Activated CD4-positive, alpha-beta T cell treated with anti-CD3 and anti-CD28 coated beads for 24 hours (primary cell): ENCODE data around the gene FBLL1.
"Not testable (repeated sequence)": the region's sequence is repeated elsewhere in the genome, so short reads cannot be mapped to it uniquely, and the experiment has no call there.

Experiments
- DNase-seq, 2 donors: peaks; one replicate each; pipeline ENCODE4 v3.0.0-alpha.2; 2020; ENCODE audit warnings: low read depth in 2 of 2

Gene FBLL1

DNA sequence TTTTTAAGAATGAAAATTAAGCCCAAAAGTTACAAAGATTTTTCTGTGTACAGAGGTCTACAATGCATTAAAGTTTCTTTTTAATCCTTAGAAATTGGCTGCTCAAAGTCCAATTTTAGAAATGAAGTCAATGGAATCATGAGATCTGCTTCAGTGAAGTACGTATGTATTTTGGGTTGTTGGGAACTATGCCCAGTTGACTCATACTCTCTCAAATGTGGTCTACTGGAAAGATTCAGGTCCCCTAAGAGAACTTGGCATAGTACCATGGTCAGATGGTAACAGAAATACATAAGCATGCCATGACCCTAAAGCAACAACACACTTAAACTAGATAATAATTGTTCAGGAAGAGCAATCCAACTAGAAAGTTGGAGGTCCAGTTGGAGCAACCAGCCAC is 23.0 kb downstream of the FBLL1 start:
- DNase-seq = no peak

DNA sequence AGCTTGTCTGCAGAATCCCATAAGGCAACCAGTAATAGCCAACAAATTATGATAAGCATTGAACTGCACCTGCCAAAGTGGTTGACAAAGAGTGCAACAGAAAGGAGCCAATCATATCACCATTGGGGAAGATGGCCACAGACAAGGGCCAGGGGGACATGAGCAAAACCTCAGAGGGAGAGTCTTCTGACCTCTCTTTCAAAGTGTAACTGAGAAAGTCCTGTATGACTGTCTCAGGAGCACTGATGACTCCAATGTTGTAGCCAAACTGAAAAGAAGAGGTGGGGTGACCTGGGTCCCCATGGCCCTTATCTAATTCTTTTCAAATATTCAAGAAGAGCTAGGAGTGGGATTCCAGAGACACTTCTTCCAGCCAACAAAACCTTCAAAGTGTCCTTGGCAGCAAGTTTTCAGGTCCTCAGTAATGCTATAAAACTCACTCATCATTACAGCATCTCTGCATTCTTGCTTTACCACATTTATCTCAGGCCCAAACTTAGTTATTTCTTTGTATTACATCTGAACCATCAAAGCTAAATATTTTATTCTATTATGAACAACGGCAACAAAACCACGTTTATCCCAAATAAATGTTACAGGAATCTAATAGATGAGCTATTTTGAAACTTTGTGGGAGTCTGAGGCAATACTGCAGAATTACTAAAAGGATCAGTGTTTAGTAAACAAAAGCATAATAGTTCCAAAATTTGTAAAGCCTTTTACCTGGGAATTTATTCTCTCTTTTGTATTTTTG is 24.4 kb downstream of the FBLL1 start:
- no peak for DNase-seq

DNA sequence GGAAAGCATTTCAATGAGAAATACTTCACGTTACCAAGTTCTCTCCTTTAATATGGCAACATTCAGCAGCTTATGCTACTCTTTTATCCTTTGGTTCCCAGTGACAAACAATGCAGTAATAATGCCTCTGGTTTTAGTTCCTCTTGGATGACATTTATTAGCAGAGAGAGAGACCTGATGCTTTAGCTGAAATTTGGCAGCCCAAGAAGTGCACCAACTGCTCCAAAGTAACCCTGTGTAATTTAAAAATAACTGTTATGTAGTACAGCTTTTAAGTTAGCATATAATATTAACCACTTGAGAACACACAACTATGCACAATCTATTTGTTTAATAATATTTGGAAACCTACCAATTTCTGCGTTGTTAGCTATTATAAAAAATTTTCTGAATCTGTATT is 28.3 kb downstream of the FBLL1 start:
- DNase-seq = no peak

DNA sequence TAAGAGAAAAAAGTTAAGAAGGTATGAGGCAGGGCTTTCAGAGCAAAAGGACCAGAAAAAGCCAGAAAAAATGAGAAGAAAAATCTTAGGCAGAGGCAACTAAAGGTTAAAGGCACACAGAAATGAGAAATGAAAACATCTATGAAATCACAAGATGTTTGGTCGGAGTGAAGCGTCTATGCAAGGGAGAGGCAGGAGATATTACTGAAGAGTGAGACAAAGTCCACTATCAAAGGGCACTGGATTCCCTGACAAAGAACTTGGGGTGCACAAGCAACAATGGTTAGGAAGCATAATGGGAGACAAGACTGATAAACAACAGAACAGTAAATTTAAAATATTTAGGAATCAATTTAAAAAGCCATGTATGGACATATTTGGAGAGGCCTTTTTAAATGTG is 33.2 kb downstream of the FBLL1 start:
- no peak for DNase-seq

DNA sequence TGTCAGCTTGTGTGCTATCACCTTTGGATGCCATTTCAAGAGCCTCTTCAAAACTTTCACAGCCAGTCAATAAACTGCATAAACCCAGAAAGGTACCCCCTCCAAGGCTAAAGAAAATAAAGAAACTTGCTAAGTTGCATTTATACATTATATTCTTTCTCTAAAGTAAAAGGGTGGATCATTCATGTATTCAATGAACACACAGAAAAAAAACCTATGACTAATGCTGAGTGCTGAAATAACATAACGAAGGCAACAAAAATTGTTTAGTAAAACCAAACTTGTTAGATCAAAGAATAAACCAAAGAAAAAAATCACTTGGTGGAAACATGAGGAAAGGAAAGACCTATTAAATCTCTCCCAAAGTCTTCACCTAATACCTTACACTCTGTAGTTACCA is 34.9 kb downstream of the FBLL1 start:
- DNase-seq = no peak

DNA sequence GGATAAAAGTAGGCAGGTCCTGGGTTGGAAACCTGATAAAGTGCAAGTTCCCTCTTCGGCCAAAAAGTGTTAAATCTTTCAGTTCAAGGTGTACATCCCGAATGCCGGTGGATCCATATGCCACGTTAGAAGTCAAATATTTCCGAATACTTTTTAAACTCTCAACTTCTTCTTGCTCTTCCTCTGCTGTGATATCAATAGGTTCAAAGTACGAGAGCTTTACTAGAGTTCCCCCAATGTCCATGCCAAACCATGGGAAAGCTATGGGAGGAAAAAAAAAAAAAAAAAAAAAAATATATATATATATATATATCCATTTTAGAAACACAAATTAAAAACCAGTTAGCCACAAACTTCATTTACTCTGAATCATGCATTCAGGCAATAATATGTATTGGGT is 39.6 kb downstream of the FBLL1 start:
- no peak for DNase-seq

DNA sequence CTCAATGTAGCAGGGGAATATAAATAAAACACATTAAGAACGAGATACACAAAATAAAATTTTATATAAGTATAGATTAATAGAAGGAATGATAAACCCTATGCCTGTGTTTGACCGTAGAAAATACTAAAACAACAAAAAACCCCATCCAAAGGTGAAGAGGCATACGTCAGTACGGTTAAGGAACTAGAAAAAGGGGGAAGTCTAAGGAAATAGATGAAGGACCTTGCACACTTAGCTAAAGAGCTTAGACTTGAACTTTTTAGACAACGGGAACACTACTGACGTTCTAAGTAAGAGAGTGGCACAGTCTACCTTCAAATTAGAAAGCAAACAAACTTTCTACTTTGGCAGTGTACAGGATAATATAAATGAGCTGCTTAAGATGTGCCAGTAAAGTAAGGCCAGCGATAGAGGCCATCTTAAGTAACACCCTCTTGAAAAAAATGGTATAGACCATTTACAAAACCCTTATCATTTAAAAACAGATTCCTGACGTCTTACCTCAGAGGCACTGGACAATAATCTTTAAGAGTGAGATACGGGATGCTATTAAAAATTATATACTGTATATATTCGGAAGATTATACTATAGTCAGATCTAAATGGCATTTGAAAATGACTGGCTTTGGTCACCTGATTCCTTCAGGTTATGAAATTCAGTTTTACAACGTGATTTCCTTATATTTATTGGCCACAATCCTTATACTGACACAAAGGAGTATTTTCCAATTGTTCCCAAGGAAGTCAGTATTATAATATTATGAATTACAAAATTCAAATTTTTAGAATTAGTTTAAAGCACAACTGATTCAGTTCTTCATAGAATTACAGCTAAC is 41.6 kb downstream of the FBLL1 start:
- no peak for DNase-seq

DNA sequence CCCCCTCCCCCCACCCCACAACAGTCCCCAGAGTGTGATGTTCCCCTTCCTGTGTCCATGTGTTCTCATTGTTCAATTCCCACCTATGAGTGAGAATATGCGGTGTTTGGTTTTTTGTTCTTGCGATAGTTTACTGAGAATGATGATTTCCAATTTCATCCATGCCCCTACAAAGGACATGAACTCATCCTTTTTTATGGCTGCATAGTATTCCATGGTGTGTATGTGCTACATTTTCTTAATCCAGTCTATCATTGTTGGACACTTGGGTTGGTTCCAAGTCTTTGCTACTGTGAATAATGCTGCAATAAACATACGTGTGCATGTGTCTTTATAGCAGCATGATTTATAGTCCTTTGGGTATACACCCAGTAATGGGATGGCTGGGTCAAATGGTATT is 44.6 kb downstream of the FBLL1 start:
- DNase-seq = not testable (repeated sequence)

DNA sequence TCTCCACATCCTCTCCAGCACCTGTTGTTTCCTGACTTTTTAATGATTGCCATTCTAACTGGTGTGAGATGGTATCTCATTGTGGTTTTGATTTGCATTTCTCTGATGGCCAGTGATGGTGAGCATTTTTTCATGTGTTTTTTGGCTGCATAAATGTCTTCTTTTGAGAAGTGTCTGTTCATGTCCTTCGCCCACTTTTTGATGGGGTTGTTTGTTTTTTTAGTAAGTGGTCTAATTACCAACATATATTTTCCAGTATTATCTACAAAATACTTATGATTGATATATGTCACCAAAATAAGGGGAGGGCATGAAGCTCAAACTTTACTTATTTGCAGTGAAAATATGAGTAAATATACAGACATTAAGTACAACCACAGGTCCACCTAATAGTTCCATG is 45.1 kb downstream of the FBLL1 start:
- DNase-seq = not testable (repeated sequence)

DNA sequence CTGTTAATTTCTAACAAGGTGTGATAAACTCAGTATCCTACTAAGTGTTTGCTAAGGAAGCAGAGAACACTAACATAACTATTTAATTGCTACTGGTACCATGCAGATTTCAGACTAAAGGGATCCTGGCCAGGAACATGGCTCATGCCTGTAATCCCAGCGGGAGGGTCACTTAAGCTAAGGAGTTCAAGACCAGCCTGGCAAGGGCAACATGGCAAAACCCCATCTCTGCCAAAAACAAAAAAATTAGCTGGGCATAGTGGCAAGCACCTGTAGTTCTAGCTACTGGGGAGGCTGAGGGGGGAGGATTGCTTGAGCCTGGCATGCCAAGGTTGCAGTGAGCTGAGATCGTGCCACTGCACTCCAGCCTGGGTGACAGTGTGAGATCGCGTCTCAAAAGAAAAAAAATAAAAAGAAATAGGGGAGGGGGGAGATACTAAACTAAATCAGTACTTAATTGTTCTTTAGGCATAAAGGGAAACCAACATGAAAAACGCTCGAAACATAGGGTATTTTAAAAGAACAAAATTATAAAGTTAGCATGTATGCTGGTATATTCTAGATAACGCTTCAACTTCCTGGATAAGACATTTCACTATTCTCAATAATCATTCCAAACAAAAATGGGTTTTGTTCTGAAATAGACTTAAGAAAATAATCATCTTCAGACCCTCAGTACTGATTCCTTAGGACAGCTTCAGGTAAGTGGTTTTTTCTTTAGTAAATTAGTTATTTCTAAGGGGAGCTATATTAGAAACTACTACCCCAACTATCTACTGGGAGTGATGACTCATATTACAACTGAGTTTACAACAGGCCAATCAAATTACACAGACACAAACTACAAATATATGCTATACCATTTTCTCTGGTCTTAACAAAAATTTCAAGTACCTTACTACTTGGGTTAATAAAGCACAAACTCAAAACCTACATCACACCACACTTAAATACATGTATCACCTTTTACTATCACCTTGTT is 46.6 kb downstream of the FBLL1 start:
- DNase-seq = no peak

DNA sequence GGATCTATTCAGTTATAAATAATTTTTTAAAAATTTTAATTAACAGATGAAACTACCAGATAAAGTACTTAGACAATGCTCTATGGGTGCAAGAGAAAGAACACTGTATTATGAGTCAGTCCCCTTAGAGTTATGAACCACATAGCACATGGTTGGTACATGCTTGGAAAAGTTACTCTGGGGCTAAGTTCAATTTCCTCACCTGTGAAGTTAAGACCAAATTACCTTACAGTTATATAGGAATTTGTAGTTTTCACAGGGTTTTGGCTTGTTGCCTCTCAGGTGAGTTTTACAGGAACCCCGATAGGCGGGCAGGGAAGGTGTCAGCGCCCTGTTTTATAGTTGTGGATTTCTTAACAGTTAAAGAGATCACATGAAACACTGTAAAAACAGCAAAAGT is 48.9 kb downstream of the FBLL1 start:
- no peak for DNase-seq

DNA sequence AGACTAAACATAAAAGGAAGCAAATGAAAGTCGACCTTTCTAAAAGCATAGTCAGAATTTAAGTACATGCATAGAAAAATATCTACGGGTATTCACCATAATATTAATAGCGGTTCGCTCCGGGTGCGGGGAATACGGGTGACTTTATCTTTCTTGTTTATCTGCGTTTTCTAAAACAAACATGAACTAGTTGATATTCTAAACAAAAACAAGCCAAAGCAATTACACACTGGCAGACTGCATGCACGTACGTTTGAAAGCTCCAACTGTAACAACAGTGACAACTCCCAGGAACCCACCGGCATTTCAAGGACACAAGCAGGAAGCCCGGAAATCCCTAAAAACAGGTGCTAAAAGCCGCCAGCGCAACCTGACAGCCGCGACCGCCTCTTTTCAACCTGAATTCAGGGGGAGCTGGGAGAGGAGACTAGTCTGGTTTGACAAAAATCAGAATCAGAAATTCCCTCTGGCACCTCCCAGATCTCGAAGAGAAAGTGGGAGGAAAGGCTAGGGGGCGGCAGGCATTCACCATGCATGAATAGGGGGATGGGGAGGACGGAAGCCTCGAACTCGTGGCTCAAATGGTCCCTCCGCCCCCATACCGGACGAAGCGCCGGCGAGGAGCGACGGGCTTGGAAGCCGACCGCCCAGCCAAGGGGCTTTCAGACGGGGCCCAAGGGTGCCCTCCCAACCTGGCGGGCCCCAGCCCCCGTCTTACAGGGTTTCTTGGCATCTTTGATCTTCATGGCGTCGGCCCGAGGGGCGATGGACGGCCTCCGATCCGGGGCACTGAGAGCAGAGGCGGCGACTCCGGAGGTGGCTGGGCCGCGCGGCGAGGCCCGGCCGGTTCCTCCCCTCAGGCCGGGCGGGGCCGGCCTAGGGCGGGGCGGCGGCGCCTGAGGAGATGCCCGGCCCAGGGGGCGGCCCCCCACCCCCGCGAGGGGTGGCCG is 49.7 kb downstream of the FBLL1 start, which contains the start of gene PANK3:
Gene PANK3, minus strand, starts transcription at position 831 of the 950 bp plus-strand sequence. Its CDS starts 85 bp downstream, at position 746.
- no peak for DNase-seq

DNA sequence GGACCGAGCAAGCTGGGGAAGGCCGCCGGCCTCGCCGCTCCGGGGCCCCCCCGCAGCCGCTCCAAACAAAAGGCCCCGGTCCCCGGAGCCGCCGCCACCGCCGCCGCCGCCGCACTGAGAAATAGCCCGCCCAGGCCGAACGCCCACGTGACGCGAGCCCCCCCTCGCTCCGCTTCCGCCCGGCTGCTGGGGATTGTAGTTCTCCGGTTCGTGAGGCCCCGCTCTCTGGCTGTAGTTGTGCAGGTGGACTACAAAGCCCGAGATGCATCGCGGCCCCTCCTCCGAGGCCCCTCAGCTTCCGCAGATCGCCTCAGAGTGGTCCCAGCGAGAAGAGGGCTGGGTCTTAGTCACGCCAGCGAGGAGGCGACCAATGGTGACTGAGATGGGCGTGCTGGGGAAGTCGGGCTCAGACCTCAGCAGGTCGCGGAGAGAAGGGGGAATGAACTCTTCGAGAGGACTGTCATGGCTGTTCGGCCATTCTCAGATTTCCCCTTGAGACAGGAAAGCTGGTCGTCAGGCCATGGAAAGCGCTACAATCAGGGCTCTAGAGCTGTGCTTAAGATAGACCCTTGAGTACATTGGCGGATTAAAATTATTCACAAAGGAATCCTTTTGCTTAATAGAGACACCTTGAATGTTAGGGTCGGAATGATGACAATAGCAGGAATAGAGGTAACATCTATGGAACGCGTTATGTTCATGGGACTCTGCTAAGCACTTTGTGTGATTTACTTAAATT is 50.6 kb downstream of the FBLL1 start:
- peak; percentile 88 to 92 for DNase-seq

DNA sequence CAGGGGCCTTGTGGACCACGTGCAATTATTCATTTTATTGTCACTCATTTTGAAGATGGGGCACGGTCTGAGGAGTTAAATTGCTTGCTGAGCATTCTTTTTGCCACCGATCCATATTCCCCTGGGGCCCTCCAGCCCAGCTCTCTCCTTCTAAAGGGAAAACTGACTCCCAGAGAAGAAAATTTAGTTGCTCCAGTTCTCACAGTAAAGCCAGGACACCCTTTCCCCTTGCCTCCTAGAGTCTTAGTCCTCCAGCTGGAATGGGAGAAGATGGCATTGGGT is 51.1 kb downstream of the FBLL1 start:
- no peak for DNase-seq
